ENCODE results near the gene GXYLT1. TPM values are rescaled to one million over a fixed set of nuclear protein-coding genes. Genes with fewer than 3 reads are reported as not detected.

The GXYLT1 gene
- polyA plus RNA-seq, 1 experiment: 20.6 TPM

GRCh38 chr12:42145552-42146215 lies 1.0 kb upstream of the GXYLT1 start:
- DNase-seq (ENCODE audit: low read depth, low spot score): no peak
- ChIA-PET CTCF (interaction anchor here (0.7 to 0.8 kb wide), 3 partner anchors 13 to 227 kb away, joined by 3 to 4 read pairs (median 3); no protein-coding TSS in a partner anchor), POLR2A (no interaction called here)
- Histone ChIP-seq H3K9me3 (ENCODE audit: control insufficient read depth, insufficient read depth, low read length) (no peaks in the 10 kb centered on the region), H3K27me3 (ENCODE audit: control insufficient read depth, insufficient read depth, low read length) (no peaks in the 10 kb centered on the region), H3K27ac (ENCODE audit: low read depth, low read length) (no peak overlapping the region), H3K4me3 (ENCODE audit: low read depth, low read length) (no peak overlapping the region)
- no peak for TF ChIP-seq CTCF (IDR thresholded peaks at IDR 0.05; ENCODE audit: low read depth, low read length)

- DNase-seq (ENCODE audit: low read depth, low spot score): no peak
- CTCF ChIA-PET: interaction anchor here (0.7 to 0.8 kb wide), 3 partner anchors 13 to 227 kb away, joined by 3 to 4 read pairs (median 3); no protein-coding TSS in a partner anchor
- Histone ChIP-seq H3K4me3 (ENCODE audit: low read depth, low read length) (peak overlapping the region; percentile 73), H3K9me3 (ENCODE audit: control insufficient read depth, insufficient read depth, low read length) (no peaks in the 10 kb centered on the region), H3K27me3 (ENCODE audit: control insufficient read depth, insufficient read depth, low read length) (no peaks in the 10 kb centered on the region), H3K27ac (ENCODE audit: low read depth, low read length) (no peak overlapping the region)
- POLR2A ChIA-PET: no interaction called here
- TF ChIP-seq CTCF (IDR thresholded peaks at IDR 0.05; ENCODE audit: low read depth, low read length): no peak
Observed at GRCh38 chr12:42145197-42145549, 499 bp upstream of the GXYLT1 start.

- peak overlapping the region; percentile 73 for H3K4me3 ChIP-seq (ENCODE audit: low read depth, low read length)
- DNase-seq (ENCODE audit: low read depth, low spot score): no peak
- ChIA-PET CTCF (no interaction called here), POLR2A (no interaction called here)
- no peak overlapping the region for H3K27ac ChIP-seq (ENCODE audit: low read depth, low read length)
- no peaks in the 10 kb centered on the region for H3K9me3 ChIP-seq (ENCODE audit: control insufficient read depth, insufficient read depth, low read length)
- no peaks in the 10 kb centered on the region for H3K27me3 ChIP-seq (ENCODE audit: control insufficient read depth, insufficient read depth, low read length)
- TF ChIP-seq CTCF (IDR thresholded peaks at IDR 0.05; ENCODE audit: low read depth, low read length): no peak
Observed at GRCh38 chr12:42144158-42144407, 591 bp downstream of the GXYLT1 start.

- Histone ChIP-seq H3K27me3 (ENCODE audit: control insufficient read depth, insufficient read depth, low read length) (no peaks in the 10 kb centered on the region), H3K9me3 (ENCODE audit: control insufficient read depth, insufficient read depth, low read length) (no peaks in the 10 kb centered on the region), H3K4me3 (ENCODE audit: low read depth, low read length) (peak overlapping the region; percentile 73), H3K27ac (ENCODE audit: low read depth, low read length) (no peak overlapping the region)
- TF ChIP-seq CTCF (IDR thresholded peaks at IDR 0.05; ENCODE audit: low read depth, low read length): no peak
- ChIA-PET CTCF (interaction anchor here (1.8 kb wide), 1 partner anchor 228 kb away, joined by 5 read pairs; no protein-coding TSS in a partner anchor), POLR2A (no interaction called here)
- DNase-seq (ENCODE audit: low read depth, low spot score): no peak
Observed at GRCh38 chr12:42143452-42144157, 1.1 kb downstream of the GXYLT1 start.

- DNase-seq (ENCODE audit: low read depth, low spot score): no peak
- ChIA-PET CTCF (interaction anchor here (0.6 to 1.8 kb wide), 5 partner anchors 11 to 1081 kb away, joined by 3 to 5 read pairs (median 5); no protein-coding TSS in a partner anchor), POLR2A (interaction anchor here (0.7 kb wide), 2 partner anchors 185 to 1595 kb away, joined by 4 read pairs; no protein-coding TSS in a partner anchor)
- no peak overlapping the region for H3K27ac ChIP-seq (ENCODE audit: low read depth, low read length)
- no peaks in the 10 kb centered on the region; the same call in 1 of the 2 replicates for H3K9me3 ChIP-seq (ENCODE audit: control insufficient read depth, insufficient read depth, low read length)
- no peak for TF ChIP-seq CTCF (IDR thresholded peaks at IDR 0.05; ENCODE audit: low read depth, low read length)
- no peaks in the 10 kb centered on the region for H3K27me3 ChIP-seq (ENCODE audit: control insufficient read depth, insufficient read depth, low read length)
- no peak overlapping the region for H3K4me3 ChIP-seq (ENCODE audit: low read depth, low read length)
Observed at GRCh38 chr12:42141981-42142606, 2.6 kb downstream of the GXYLT1 start.
